PC-3 (cell line): ENCODE data around the gene IAPP.

ENCODE experiments used
- EZH2 ChIP-seq: fragments of 300-600 bp; sonication (generic); IDR thresholded peaks from one replicate; pipeline ENCODE4 v1.6.1; 2017; ENCODE audit warnings: antibody characterized with exemption, mild to moderate bottlenecking, low read length; ENCODE audit not compliant: unreplicated experiment
- TF ChIP-seq, protein P1 (sequence below): fragments of 300-600 bp; sonication (generic); conservative IDR thresholded peaks from 2 replicates; pipeline ENCODE4 v1.5.1; 2017; ENCODE audit warnings: antibody characterized with exemption, low read depth, mild to moderate bottlenecking, low read length

DNA sequence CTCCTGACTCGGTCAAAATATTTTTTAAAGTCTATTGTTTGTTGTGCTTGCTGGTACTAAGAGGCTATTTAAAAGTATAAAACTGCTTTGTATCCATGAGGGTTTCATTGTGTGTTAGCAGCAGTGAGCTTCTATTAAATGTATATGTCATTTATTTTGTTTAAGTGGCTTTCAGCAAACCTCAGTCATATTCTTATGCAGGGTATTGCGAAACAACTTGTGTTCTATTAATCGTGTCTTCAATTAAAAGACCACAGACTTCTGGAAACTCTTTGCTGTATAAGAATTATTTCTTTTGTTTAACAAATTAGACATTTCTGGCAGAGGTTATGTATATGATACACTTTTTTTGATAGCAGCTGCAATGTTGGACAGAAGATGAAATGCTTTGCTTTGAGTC lies 6.5 kb downstream of the IAPP start:
- TF ChIP-seq EZH2, result no peak
- TF ChIP-seq, protein P1, sequence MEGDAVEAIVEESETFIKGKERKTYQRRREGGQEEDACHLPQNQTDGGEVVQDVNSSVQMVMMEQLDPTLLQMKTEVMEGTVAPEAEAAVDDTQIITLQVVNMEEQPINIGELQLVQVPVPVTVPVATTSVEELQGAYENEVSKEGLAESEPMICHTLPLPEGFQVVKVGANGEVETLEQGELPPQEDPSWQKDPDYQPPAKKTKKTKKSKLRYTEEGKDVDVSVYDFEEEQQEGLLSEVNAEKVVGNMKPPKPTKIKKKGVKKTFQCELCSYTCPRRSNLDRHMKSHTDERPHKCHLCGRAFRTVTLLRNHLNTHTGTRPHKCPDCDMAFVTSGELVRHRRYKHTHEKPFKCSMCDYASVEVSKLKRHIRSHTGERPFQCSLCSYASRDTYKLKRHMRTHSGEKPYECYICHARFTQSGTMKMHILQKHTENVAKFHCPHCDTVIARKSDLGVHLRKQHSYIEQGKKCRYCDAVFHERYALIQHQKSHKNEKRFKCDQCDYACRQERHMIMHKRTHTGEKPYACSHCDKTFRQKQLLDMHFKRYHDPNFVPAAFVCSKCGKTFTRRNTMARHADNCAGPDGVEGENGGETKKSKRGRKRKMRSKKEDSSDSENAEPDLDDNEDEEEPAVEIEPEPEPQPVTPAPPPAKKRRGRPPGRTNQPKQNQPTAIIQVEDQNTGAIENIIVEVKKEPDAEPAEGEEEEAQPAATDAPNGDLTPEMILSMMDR, result no peak
